Transverse colon (tissue), 4 donors: ENCODE measurements around the gene PPP3R2.

Experiments
- POLR2A ChIP-seq: fragments of 450-650 bp; IDR thresholded peaks from one replicate; pipeline ENCODE4 v1.6.1; 2016; ENCODE audit warnings: antibody characterized with exemption, mild to moderate bottlenecking, moderate library complexity
- POLR2AphosphoS5 ChIP-seq, 3 donors: sonication (generic); formaldehyde crosslinking; IDR thresholded peaks; one replicate each; pipeline ENCODE4 v1.6.1; 2016; ENCODE audit warnings: antibody characterized with exemption in 3 of 3
- TF ChIP-seq, protein P1 (sequence below), 5 experiments: fragments of 200-600 bp in 3 of 5; fragments of 450-650 bp in 2 of 5; sonication (generic) in 3 of 5; IDR thresholded peaks; 1 replicate in 2 of 5; 2 replicates in 3 of 5; pipeline ENCODE4 v1.5.1; 2016 to 2017; ENCODE audit warnings: antibody characterized with exemption in 5 of 5, inconsistent platforms in 3 of 5, mild to moderate bottlenecking in 2 of 5, moderate library complexity in 1 of 5

DNA sequence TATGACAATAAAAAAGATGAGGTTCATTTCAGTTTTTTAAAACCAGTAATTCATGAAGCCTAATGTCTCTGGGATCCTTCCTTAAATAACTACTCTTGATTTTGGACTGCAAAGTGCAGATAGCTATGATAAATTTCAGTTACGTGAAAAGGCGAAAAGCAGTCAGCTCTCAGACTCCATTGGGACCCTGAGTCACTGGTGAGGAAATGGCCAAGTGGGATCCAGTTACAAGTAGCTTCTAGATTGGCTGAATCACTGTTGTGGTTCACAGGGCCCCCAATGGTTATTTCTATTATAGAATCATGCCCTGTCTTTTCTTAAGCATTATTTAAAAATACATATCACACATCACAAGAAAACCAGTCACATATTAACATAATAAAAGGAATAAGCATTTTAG, 31.1 kb upstream of the PPP3R2 start:
- TF ChIP-seq, protein P1, sequence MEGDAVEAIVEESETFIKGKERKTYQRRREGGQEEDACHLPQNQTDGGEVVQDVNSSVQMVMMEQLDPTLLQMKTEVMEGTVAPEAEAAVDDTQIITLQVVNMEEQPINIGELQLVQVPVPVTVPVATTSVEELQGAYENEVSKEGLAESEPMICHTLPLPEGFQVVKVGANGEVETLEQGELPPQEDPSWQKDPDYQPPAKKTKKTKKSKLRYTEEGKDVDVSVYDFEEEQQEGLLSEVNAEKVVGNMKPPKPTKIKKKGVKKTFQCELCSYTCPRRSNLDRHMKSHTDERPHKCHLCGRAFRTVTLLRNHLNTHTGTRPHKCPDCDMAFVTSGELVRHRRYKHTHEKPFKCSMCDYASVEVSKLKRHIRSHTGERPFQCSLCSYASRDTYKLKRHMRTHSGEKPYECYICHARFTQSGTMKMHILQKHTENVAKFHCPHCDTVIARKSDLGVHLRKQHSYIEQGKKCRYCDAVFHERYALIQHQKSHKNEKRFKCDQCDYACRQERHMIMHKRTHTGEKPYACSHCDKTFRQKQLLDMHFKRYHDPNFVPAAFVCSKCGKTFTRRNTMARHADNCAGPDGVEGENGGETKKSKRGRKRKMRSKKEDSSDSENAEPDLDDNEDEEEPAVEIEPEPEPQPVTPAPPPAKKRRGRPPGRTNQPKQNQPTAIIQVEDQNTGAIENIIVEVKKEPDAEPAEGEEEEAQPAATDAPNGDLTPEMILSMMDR (IDR thresholded peaks at IDR 0.05): no peak
- TF ChIP-seq POLR2AphosphoS5 (IDR thresholded peaks at IDR 0.05): no peak
- TF ChIP-seq POLR2A: no peak
